ENCODE measurements around the gene SEMA5B. TPM values are rescaled to one million over a fixed set of nuclear protein-coding genes. Genes with fewer than 3 reads are reported as not detected.

SEMA5B gene
- total RNA-seq, 2 experiments from 2014 or later = 0.22 TPM; not detected in 1

GRCh38 chr3:123076112-123076495, 48.5 kb upstream of the SEMA5B start:
- ChIA-PET CTCF (no interaction called here), POLR2A (no interaction called here)
- no peak for TF ChIP-seq CTCF (IDR thresholded peaks at IDR 0.05)
- Histone ChIP-seq H3K9me3 (ENCODE audit: control insufficient read depth in 1 of 2, insufficient read depth in 1 of 2, low read length in 2 of 2) (no peaks in the 10 kb centered on the region), H3K36me3 (ENCODE audit: insufficient read depth, low read length) (no peaks in the 10 kb centered on the region), H3K4me1 (ENCODE audit: insufficient read depth, low read length) (no peaks in the 10 kb centered on the region), H3K27ac (ENCODE audit: low read depth in 1 of 2, low read length in 2 of 2) (no peak overlapping the region), H3K4me3 (ENCODE audit: low read length) (no peak overlapping the region), H3K27me3 (ENCODE audit: control insufficient read depth in 1 of 2, insufficient read depth in 2 of 2, low read length in 2 of 2) (no peaks in the 10 kb centered on the region)
- no peak overlapping the region for H3K4me3 Mint-ChIP-seq
- intact Hi-C loops (cut with DNase I, micrococcal nuclease) = no loop called here
- no peak for DNase-seq
- ATAC-seq (ENCODE audit: poor library complexity) = no peak
- H3K27me3 Mint-ChIP-seq = no peaks in the 10 kb centered on the region
- H3K36me3 Mint-ChIP-seq (ENCODE audit: low read depth) = no peaks in the 10 kb centered on the region
- H3K9me3 Mint-ChIP-seq = no peaks in the 10 kb centered on the region
- peaks cover 4% of the 10 kb centered on the region for H3K4me1 Mint-ChIP-seq (ENCODE audit: low read depth)
- no peak overlapping the region for H3K27ac Mint-ChIP-seq

GRCh38 chr3:123075359-123075758, 47.8 kb upstream of the SEMA5B start:
- no peak for TF ChIP-seq CTCF (IDR thresholded peaks at IDR 0.05)
- no peak overlapping the region for H3K4me3 ChIP-seq (ENCODE audit: low read length)
- H3K9me3 Mint-ChIP-seq = no peaks in the 10 kb centered on the region
- DNase-seq (no peak), ATAC-seq (ENCODE audit: poor library complexity) (no peak)
- CTCF ChIA-PET = no interaction called here
- H3K4me3 Mint-ChIP-seq = no peak overlapping the region
- no peaks in the 10 kb centered on the region for H3K9me3 ChIP-seq (ENCODE audit: control insufficient read depth in 1 of 2, insufficient read depth in 1 of 2, low read length in 2 of 2)
- no peak overlapping the region for H3K27ac ChIP-seq (ENCODE audit: low read depth in 1 of 2, low read length in 2 of 2)
- H3K27me3 Mint-ChIP-seq = no peaks in the 10 kb centered on the region
- no peaks in the 10 kb centered on the region for H3K36me3 Mint-ChIP-seq (ENCODE audit: low read depth)
- H3K27ac Mint-ChIP-seq = no peak overlapping the region
- no peaks in the 10 kb centered on the region for H3K4me1 ChIP-seq (ENCODE audit: insufficient read depth, low read length)
- POLR2A ChIA-PET = no interaction called here
- H3K36me3 ChIP-seq (ENCODE audit: insufficient read depth, low read length) = no peaks in the 10 kb centered on the region
- no peaks in the 10 kb centered on the region for H3K27me3 ChIP-seq (ENCODE audit: control insufficient read depth in 1 of 2, insufficient read depth in 2 of 2, low read length in 2 of 2)
- peaks cover 4% of the 10 kb centered on the region for H3K4me1 Mint-ChIP-seq (ENCODE audit: low read depth)
- intact Hi-C loops (cut with DNase I, micrococcal nuclease) = no loop called here

GRCh38 chr3:123072564-123072963, 45.0 kb upstream of the SEMA5B start:
- ChIA-PET POLR2A (no interaction called here), CTCF (no interaction called here)
- intact Hi-C loops (cut with DNase I, micrococcal nuclease) = no loop called here
- no peaks in the 10 kb centered on the region for H3K9me3 ChIP-seq (ENCODE audit: control insufficient read depth in 1 of 2, insufficient read depth in 1 of 2, low read length in 2 of 2)
- Mint-ChIP-seq H3K4me1 (ENCODE audit: low read depth) (peaks cover 20% of the 10 kb centered on the region), H3K27ac (no peak overlapping the region), H3K36me3 (ENCODE audit: low read depth) (no peaks in the 10 kb centered on the region), H3K27me3 (no peaks in the 10 kb centered on the region), H3K4me3 (no peak overlapping the region), H3K9me3 (no peaks in the 10 kb centered on the region)
- H3K4me3 ChIP-seq (ENCODE audit: low read length) = no peak overlapping the region
- peaks cover 16% of the 10 kb centered on the region for H3K4me1 ChIP-seq (ENCODE audit: insufficient read depth, low read length)
- H3K27ac ChIP-seq (ENCODE audit: low read depth in 1 of 2, low read length in 2 of 2) = no peak overlapping the region
- no peak for TF ChIP-seq CTCF (IDR thresholded peaks at IDR 0.05)
- H3K36me3 ChIP-seq (ENCODE audit: insufficient read depth, low read length) = no peaks in the 10 kb centered on the region
- H3K27me3 ChIP-seq (ENCODE audit: control insufficient read depth in 1 of 2, insufficient read depth in 2 of 2, low read length in 2 of 2) = no peaks in the 10 kb centered on the region
- DNase-seq = no peak
- no peak for ATAC-seq (ENCODE audit: poor library complexity)
